MM.1S (cell line): ENCODE measurements around the gene ABHD1.

ENCODE experiments used
- DNase-seq: peaks from one replicate; pipeline ENCODE4 v3.0.0-alpha.2; 2015
- H2AFZ ChIP-seq: fragments of 300-600 bp; sonication (generic); 2 replicates; pipeline ENCODE4 v1.6.0; 2016; ENCODE audit warnings: antibody characterized with exemption, low read length
- H3F3A ChIP-seq: fragments of 300-600 bp; sonication (generic); 2 replicates; pipeline ENCODE4 v1.6.1; 2016; ENCODE audit warnings: mild to moderate bottlenecking, antibody characterized with exemption, low read length, moderate library complexity, mixed read lengths; ENCODE audit not compliant: insufficient read depth
- H3K27ac ChIP-seq: fragments of 300-600 bp; sonication (generic); 2 replicates; pipeline ENCODE4 v1.5.1; 2016; ENCODE audit warnings: mild to moderate bottlenecking, low read length
- H3K27me3 ChIP-seq: fragments of 300-600 bp; sonication (generic); replicated peaks from 2 replicates; pipeline ENCODE4 v1.6.0; 2016; ENCODE audit warnings: low read length; ENCODE audit not compliant: insufficient read depth
- H3K36me3 ChIP-seq: fragments of 300-600 bp; sonication (generic); replicated peaks from 2 replicates; pipeline ENCODE4 v1.6.1; 2016; ENCODE audit warnings: mild to moderate bottlenecking, low read length, mixed read lengths; ENCODE audit not compliant: insufficient read depth
- H3K4me1 ChIP-seq: fragments of 300-600 bp; sonication (generic); 2 replicates; pipeline ENCODE4 v1.6.1; 2016; ENCODE audit warnings: low read length, mixed read lengths
- H3K4me2 ChIP-seq: fragments of 300-600 bp; sonication (generic); 2 replicates; pipeline ENCODE4 v1.6.0; 2016; ENCODE audit warnings: low read depth, low read length
- H3K4me3 ChIP-seq: fragments of 300-600 bp; sonication (generic); 2 replicates; pipeline ENCODE4 v1.5.1; 2016; ENCODE audit warnings: low read length, mixed read lengths
- H3K79me2 ChIP-seq: fragments of 300-600 bp; sonication (generic); 2 replicates; pipeline ENCODE4 v1.6.1; 2016; ENCODE audit warnings: mixed run types, low read length, mixed read lengths
- H3K9ac ChIP-seq: fragments of 300-600 bp; sonication (generic); 2 replicates; pipeline ENCODE4 v1.6.1; 2016; ENCODE audit warnings: low read length, mixed read lengths
- H3K9me2 ChIP-seq: fragments of 300-600 bp; sonication (generic); replicated peaks from 2 replicates; pipeline ENCODE4 v1.6.1; 2016; ENCODE audit warnings: mild to moderate bottlenecking, low read length, mixed read lengths; ENCODE audit not compliant: insufficient read depth
- H3K9me3 ChIP-seq: fragments of 300-600 bp; sonication (generic); replicated peaks from 2 replicates; pipeline ENCODE4 v1.6.1; 2016; ENCODE audit warnings: mild to moderate bottlenecking, low read length, mixed read lengths; ENCODE audit not compliant: insufficient read depth
- H4K20me1 ChIP-seq: fragments of 300-600 bp; sonication (generic); 2 replicates; pipeline ENCODE4 v1.6.1; 2016; ENCODE audit warnings: mild to moderate bottlenecking, low read length, moderate library complexity, mixed read lengths; ENCODE audit not compliant: insufficient read depth
- EZH2 ChIP-seq: fragments of 300-600 bp; sonication (generic); optimal IDR thresholded peaks from 2 replicates; pipeline ENCODE3; 2017; ENCODE audit warnings: low read depth, mild to moderate bottlenecking, antibody characterized with exemption, low read length, mixed read lengths
- EZH2phosphoT487 ChIP-seq: fragments of 300-600 bp; sonication (generic); IDR thresholded peaks from 2 replicates; pipeline ENCODE4 v1.6.1; 2018; ENCODE audit warnings: antibody characterized with exemption, low read length
- TF ChIP-seq, protein P1 (sequence below): fragments of 300-600 bp; sonication (generic); IDR thresholded peaks from 2 replicates; pipeline ENCODE4 v1.5.1; 2016; ENCODE audit warnings: antibody characterized with exemption, low read length, mixed read lengths

The ABHD1 gene

DNA sequence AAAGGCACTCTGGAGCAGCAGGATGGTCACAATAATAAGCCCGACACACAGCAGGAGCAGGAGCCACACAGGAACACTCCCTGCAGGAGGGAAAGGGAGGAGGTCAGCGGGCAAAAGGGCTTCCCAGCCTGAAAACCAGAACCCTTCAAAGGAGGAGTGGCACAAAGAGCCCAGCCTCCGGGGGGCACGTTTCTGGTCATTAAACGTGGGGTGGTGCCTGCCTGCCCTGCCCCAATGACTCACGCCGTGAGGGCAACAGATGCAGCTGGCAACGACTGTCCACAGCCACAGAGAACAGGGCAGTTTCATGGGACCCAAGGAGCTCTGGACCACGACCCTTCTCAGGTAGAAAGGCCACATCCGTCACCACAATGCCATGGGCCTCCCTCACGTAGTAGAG is 7.8 kb downstream of the ABHD1 start:
- H3K36me3 ChIP-seq: peaks cover 10% of the 10 kb centered on the region; the same call in 1 of the 2 replicates
- no peak overlapping the region for H3K4me2 ChIP-seq
- H3K27ac ChIP-seq: no peak overlapping the region
- no peaks in the 10 kb centered on the region for H4K20me1 ChIP-seq
- no peaks in the 10 kb centered on the region for H3K9me2 ChIP-seq
- no peak overlapping the region for H2AFZ ChIP-seq
- no peak overlapping the region for H3K9ac ChIP-seq
- H3K79me2 ChIP-seq: peaks cover 25% of the 10 kb centered on the region
- H3K4me3 ChIP-seq: no peak overlapping the region
- DNase-seq: no peak
- no peaks in the 10 kb centered on the region for H3K9me3 ChIP-seq
- H3K4me1 ChIP-seq: no peaks in the 10 kb centered on the region
- H3K27me3 ChIP-seq: no peaks in the 10 kb centered on the region
- H3F3A ChIP-seq: 0 out of 2 replicates have a peak, but pooled peaks cover 11% of the 10 kb centered on the region
- TF ChIP-seq, protein P1, sequence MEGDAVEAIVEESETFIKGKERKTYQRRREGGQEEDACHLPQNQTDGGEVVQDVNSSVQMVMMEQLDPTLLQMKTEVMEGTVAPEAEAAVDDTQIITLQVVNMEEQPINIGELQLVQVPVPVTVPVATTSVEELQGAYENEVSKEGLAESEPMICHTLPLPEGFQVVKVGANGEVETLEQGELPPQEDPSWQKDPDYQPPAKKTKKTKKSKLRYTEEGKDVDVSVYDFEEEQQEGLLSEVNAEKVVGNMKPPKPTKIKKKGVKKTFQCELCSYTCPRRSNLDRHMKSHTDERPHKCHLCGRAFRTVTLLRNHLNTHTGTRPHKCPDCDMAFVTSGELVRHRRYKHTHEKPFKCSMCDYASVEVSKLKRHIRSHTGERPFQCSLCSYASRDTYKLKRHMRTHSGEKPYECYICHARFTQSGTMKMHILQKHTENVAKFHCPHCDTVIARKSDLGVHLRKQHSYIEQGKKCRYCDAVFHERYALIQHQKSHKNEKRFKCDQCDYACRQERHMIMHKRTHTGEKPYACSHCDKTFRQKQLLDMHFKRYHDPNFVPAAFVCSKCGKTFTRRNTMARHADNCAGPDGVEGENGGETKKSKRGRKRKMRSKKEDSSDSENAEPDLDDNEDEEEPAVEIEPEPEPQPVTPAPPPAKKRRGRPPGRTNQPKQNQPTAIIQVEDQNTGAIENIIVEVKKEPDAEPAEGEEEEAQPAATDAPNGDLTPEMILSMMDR: no peak
- TF ChIP-seq EZH2 (no peak), EZH2phosphoT487 (no peak)

DNA sequence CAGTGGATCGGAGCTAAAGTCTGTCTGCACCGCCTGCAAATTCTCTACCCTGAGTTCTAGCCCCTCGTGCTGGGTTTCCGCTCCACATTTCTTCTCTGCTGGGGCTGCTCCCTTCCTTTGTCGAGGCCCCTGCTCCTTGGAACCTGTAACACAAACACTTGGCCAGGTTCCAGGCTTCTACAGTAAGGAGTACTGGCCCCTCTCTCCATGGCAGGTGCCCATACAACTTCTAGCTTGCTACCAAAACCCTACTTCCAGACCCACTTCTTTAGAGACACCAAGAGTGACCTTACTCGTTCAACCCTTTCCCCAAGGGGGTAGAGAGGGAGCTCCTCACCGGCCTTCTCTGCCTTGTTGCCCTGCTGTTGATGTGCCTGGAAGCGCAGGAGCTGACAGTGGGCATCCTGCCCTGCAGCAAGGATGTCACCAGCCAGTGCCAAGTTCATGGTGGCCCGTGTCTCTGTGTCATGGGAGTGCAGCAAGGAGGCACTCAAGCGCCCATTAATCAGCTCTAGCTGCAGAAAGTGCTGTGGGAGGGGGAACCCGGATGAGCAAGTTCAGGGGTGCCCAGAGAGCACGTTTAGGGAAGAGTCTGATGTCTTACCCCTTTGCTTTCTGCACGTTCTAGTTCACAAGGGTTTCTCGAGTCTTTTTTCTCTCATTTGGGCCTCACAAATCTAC is 9.7 kb downstream of the ABHD1 start:
- Histone ChIP-seq H4K20me1 (no peaks in the 10 kb centered on the region), H3K79me2 (peaks cover 25% of the 10 kb centered on the region), H3F3A (0 out of 2 replicates have a peak, but pooled peaks cover 11% of the 10 kb centered on the region), H3K9ac (peak overlapping the region; percentile 98), H3K36me3 (peaks cover 10% of the 10 kb centered on the region; the same call in 1 of the 2 replicates), H3K9me2 (no peaks in the 10 kb centered on the region), H3K4me2 (peak overlapping the region; percentile 95), H3K27ac (no peak overlapping the region), H3K4me3 (peak overlapping the region; percentile 90), H3K9me3 (no peaks in the 10 kb centered on the region), H2AFZ (no peak overlapping the region), H3K4me1 (no peaks in the 10 kb centered on the region), H3K27me3 (no peaks in the 10 kb centered on the region)
- peak; percentile 16 for DNase-seq
- TF ChIP-seq EZH2 (no peak), EZH2phosphoT487 (no peak)
- TF ChIP-seq, protein P1: no peak

DNA sequence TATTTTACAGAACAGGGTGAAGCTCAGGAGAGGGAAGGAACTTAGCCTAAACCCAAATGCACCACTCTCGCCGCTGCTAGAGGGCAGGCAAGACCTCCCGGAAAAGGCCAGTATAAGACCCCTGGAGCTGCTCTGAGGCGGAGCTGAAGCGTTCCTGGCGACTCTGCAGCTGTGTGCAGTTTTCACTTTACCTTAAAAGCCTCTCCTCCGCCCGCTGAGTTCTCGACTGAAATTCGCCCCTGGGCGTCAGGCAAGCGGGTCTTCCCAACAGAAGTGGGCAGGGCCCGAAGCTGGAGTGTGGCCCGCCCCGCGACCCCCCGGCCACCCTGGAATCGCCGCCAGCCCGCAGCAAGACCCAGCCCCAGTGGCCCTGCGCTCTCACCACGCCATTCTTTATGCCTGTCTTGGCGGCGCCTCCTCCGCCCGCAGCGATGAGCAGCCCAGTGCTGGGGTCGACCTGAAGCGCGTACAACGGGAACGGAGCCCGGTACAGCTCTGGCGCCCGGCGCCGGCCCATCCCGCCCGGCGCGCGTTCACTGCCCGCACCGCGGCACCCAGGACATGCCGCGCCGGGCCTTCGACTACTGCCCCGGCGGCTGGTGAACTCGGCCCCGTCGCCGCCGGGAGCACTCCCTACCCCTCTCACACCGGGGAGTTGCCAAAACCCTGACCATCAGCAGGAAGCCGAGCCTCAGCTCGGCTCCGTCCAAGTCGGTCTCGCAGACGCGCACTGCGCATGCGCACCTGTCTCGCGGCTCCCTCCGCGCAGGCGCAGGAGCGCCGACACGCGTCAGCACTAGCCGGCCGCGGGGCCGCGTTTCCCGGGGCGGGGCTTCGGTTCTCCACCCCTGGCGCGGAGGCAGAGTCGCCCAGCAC is 10.5 kb downstream of the ABHD1 start, which contains the start of gene PREB:
TSS of gene PREB (minus strand) at position 732 of the 876 bp plus-strand sequence. CDS start at position 517, 215 bp downstream.
- Histone ChIP-seq H4K20me1 (no peaks in the 10 kb centered on the region), H3K36me3 (peaks cover 10% of the 10 kb centered on the region; the same call in 1 of the 2 replicates), H3K4me3 (peak within 1 kb of the TSS; percentile 90), H3K9me2 (no peaks in the 10 kb centered on the region), H3K27ac (peak within 1 kb of the TSS; percentile 62; the same call in 1 of the 2 replicates), H3F3A (0 out of 2 replicates have a peak, but pooled peaks cover 11% of the 10 kb centered on the region), H2AFZ (peak within 1 kb of the TSS; percentile 86), H3K4me2 (peak within 1 kb of the TSS; percentile 95), H3K9me3 (no peaks in the 10 kb centered on the region), H3K27me3 (no peaks in the 10 kb centered on the region), H3K9ac (peak within 1 kb of the TSS; percentile 98), H3K4me1 (no peaks in the 10 kb centered on the region), H3K79me2 (peaks cover 25% of the 10 kb centered on the region)
- peak; percentile 98 for DNase-seq
- TF ChIP-seq, protein P1: peak; percentile 44
- TF ChIP-seq EZH2: no peak
